OCI-LY3 (cell line): ENCODE data around the gene KCNQ1.

Experiments
- H2AFZ ChIP-seq: fragments of 200-600, 300-600 bp; shearing (Covaris generic); 2 replicates; pipeline ENCODE4 v1.6.0; 2014; ENCODE audit warnings: antibody characterized with exemption, low read depth, low read length
- H3K27ac ChIP-seq: fragments of 200-600, 300-600 bp; sonication (generic); 2 replicates; pipeline ENCODE4 v1.5.1; 2014; ENCODE audit warnings: mild to moderate bottlenecking, low read length, moderate library complexity, mixed read lengths
- H3K27me3 ChIP-seq: fragments of 200-600, 300-600 bp; sonication (generic); 2 replicates; pipeline ENCODE4 v1.6.1; 2014; ENCODE audit warnings: low read depth, low read length, mixed read lengths
- H3K36me3 ChIP-seq: fragments of 200-600, 300-600 bp; sonication (generic); replicated peaks from 2 replicates; pipeline ENCODE3; 2014; ENCODE audit warnings: low read depth, low read length, mixed read lengths
- H3K4me1 ChIP-seq: fragments of 300-600, 200-600 bp; sonication (generic); 2 replicates; pipeline ENCODE4 v1.6.1; 2014; ENCODE audit warnings: low read length, mixed read lengths
- H3K4me2 ChIP-seq: fragments of 200-600, 300-600 bp; sonication (generic); 2 replicates; pipeline ENCODE4 v1.6.1; 2014; ENCODE audit warnings: low read length, mixed read lengths
- H3K4me3 ChIP-seq: fragments of 300-600, 200-600 bp; sonication (generic); 2 replicates; pipeline ENCODE4 v1.5.1; 2014; ENCODE audit warnings: antibody characterized with exemption, mild to moderate bottlenecking, low read length, moderate library complexity
- H3K79me2 ChIP-seq: fragments of 300-600, 200-600 bp; shearing (Covaris generic); 2 replicates; pipeline ENCODE4 v1.6.1; 2014; ENCODE audit warnings: mild to moderate bottlenecking, low read length, mixed read lengths
- H3K9ac ChIP-seq: fragments of 300-600, 200-600 bp; shearing (Covaris generic); 2 replicates; pipeline ENCODE4 v1.6.0; 2014; ENCODE audit warnings: mild to moderate bottlenecking, low read length, moderate library complexity
- H3K9me3 ChIP-seq: fragments of 200-600, 300-600 bp; shearing (Covaris generic); 2 replicates; pipeline ENCODE4 v1.6.1; 2014; ENCODE audit warnings: low read length, mixed read lengths; ENCODE audit not compliant: insufficient read depth
- H4K20me1 ChIP-seq: fragments of 200-600, 300-600 bp; sonication (generic); 2 replicates; pipeline ENCODE4 v1.6.1; 2016; ENCODE audit warnings: low read length, mixed read lengths; ENCODE audit not compliant: insufficient read depth
- EZH2phosphoT487 ChIP-seq: fragments of 200-600 bp; shearing (Covaris generic); IDR thresholded peaks from 2 replicates; pipeline ENCODE4 v1.6.1; 2018; ENCODE audit warnings: antibody characterized with exemption, mixed run types, low read depth
- TF ChIP-seq, protein P1 (sequence below): fragments of 200-600, 300-600 bp; sonication (generic); IDR thresholded peaks from 2 replicates; pipeline ENCODE4 v1.5.1; 2014; ENCODE audit warnings: antibody characterized with exemption, low read length, low read depth

The KCNQ1 gene

DNA sequence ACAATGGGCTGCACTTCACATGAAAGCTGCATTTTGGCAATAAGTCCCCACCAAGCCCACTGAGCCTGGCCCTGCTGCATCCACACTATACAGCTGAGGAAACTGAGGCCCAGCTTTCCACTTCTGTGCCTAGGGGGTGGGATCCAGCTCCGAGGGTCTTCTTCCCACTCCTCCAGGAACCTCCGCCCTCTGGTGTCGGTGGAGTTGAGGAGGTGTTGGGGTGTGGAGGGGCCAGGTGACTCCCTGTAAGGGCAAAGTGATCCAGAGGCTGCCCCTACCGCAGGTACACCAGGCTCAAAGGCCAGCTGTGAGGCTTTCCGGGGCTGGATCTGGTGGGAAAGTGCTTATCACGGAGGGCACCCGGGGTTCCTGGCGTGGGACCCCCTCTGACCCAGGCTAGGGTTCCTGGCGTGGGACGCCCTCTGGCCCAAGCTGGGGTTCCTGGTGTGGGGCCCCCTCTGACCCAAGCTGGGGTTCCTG lies 125.0 kb downstream of the KCNQ1 start:
- H3K4me1 ChIP-seq = no peaks in the 10 kb centered on the region
- H4K20me1 ChIP-seq = no peaks in the 10 kb centered on the region
- TF ChIP-seq, protein P1, sequence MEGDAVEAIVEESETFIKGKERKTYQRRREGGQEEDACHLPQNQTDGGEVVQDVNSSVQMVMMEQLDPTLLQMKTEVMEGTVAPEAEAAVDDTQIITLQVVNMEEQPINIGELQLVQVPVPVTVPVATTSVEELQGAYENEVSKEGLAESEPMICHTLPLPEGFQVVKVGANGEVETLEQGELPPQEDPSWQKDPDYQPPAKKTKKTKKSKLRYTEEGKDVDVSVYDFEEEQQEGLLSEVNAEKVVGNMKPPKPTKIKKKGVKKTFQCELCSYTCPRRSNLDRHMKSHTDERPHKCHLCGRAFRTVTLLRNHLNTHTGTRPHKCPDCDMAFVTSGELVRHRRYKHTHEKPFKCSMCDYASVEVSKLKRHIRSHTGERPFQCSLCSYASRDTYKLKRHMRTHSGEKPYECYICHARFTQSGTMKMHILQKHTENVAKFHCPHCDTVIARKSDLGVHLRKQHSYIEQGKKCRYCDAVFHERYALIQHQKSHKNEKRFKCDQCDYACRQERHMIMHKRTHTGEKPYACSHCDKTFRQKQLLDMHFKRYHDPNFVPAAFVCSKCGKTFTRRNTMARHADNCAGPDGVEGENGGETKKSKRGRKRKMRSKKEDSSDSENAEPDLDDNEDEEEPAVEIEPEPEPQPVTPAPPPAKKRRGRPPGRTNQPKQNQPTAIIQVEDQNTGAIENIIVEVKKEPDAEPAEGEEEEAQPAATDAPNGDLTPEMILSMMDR = no peak
- no peak for TF ChIP-seq EZH2phosphoT487
- no peaks in the 10 kb centered on the region for H3K36me3 ChIP-seq
- no peaks in the 10 kb centered on the region for H3K9me3 ChIP-seq
- H3K27ac ChIP-seq = no peak overlapping the region
- H3K9ac ChIP-seq = no peak overlapping the region
- H3K4me3 ChIP-seq = no peak overlapping the region
- H3K4me2 ChIP-seq = no peak overlapping the region
- no peaks in the 10 kb centered on the region for H3K27me3 ChIP-seq
- H3K79me2 ChIP-seq = no peaks in the 10 kb centered on the region
- H2AFZ ChIP-seq = no peak overlapping the region

DNA sequence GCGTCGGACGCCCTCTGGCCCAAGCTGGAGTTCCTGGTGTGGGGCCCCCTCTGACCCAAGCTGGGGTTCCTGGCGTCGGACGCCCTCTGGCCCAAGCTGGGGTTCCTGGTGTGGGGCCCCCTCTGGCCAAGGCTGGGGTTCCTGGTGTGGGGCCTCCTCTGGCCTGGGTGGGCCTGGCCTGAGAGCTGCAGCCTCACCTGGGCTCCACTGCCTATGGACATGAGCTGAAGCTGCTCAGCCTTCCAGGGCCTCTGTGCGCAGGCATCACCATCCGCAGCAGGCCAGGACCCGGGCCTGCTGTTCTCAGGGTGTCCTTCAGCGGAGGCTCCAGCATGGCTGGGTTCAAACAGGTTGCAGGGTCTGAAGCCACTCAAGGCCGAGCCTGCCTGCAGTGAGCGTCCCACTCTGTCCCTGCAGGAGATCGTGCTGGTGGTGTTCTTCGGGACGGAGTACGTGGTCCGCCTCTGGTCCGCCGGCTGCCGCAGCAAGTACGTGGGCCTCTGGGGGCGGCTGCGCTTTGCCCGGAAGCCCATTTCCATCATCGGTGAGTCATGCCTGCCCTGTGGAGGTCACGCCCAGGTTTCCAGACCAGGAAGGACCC lies 125.5 kb downstream of the KCNQ1 start:
- no peak overlapping the region for H3K4me2 ChIP-seq
- H3K9ac ChIP-seq = no peak overlapping the region
- no peaks in the 10 kb centered on the region for H3K36me3 ChIP-seq
- no peaks in the 10 kb centered on the region for H3K4me1 ChIP-seq
- no peaks in the 10 kb centered on the region for H3K27me3 ChIP-seq
- H3K4me3 ChIP-seq = no peak overlapping the region
- no peaks in the 10 kb centered on the region for H4K20me1 ChIP-seq
- no peak overlapping the region for H3K27ac ChIP-seq
- no peak overlapping the region for H2AFZ ChIP-seq
- H3K9me3 ChIP-seq = no peaks in the 10 kb centered on the region
- H3K79me2 ChIP-seq = no peaks in the 10 kb centered on the region
- TF ChIP-seq, protein P1 = no peak
- TF ChIP-seq EZH2phosphoT487 = no peak

DNA sequence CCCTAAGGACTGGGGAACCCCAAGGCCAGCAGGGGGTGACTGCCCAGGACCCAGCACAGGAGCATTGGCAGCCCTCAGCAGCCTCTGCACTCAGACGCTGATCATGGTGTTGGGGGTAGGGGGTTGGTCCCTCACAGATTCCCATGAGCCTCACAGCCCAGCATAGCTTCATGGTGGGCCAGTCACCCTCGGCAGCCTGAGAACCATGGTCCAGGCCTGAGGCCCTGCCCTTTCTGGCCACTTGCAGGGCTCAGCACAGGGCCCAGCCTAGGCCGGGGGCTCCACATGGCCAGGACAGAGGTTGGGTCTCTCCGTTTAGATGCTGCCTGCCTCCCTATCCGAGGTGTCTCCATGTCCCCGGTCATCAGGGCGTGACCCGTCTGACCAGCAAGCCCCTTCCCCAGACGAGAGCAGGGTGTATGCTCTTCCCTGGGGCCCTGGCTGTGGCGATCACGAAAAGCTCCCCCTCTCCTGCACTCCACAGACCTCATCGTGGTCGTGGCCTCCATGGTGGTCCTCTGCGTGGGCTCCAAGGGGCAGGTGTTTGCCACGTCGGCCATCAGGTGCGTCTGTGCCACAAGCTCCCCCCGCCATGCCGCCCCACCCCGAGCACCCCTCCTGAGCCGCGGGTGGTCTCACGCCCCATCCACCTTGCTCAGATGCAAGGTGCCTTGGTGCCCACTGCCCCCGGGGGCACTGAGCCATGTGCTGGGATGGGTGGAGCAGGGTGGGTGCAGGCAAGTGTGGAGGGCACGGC lies 126.2 kb downstream of the KCNQ1 start:
- Histone ChIP-seq H3K27me3 (no peaks in the 10 kb centered on the region), H3K4me3 (no peak overlapping the region), H4K20me1 (no peaks in the 10 kb centered on the region), H3K36me3 (no peaks in the 10 kb centered on the region), H3K4me1 (no peaks in the 10 kb centered on the region), H3K4me2 (no peak overlapping the region), H3K79me2 (no peaks in the 10 kb centered on the region), H3K9me3 (no peaks in the 10 kb centered on the region), H2AFZ (no peak overlapping the region), H3K27ac (no peak overlapping the region), H3K9ac (no peak overlapping the region)
- TF ChIP-seq, protein P1 = no peak
- TF ChIP-seq EZH2phosphoT487 = no peak

DNA sequence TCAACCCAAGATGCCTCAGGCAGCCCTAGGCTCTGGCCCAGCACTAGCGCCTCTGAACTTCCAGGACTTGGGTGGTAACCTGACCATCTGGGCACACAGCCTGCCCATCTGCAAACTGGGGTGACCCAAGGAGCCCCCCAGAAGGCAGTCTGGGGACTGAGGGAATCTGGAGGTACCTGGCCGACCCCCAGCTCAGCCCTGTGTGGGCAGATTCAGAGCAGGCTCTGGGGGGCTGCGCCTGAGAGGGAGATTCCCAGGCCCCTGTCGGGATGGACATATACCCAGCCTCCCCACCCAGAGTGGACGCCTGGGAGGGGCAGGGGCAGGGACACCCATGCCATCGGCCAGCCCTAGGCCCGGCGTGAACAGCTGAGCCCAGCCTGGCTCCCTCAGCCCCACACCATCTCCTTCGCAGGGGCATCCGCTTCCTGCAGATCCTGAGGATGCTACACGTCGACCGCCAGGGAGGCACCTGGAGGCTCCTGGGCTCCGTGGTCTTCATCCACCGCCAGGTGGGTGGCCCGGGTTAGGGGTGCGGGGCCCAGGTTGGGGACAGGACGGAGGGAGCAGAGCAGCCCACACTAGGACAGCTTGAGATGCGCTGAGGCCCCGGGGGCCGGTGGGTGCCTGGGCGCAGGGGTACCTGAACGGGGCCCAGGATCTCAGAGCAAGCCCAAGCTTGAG lies 126.9 kb downstream of the KCNQ1 start:
- no peak overlapping the region for H3K27ac ChIP-seq
- no peaks in the 10 kb centered on the region for H3K36me3 ChIP-seq
- H3K4me2 ChIP-seq = no peak overlapping the region
- H3K4me3 ChIP-seq = no peak overlapping the region
- H4K20me1 ChIP-seq = no peaks in the 10 kb centered on the region
- no peaks in the 10 kb centered on the region for H3K9me3 ChIP-seq
- no peaks in the 10 kb centered on the region for H3K4me1 ChIP-seq
- H3K79me2 ChIP-seq = no peaks in the 10 kb centered on the region
- no peak overlapping the region for H2AFZ ChIP-seq
- TF ChIP-seq EZH2phosphoT487 = no peak
- TF ChIP-seq, protein P1 = no peak
- H3K9ac ChIP-seq = no peak overlapping the region
- no peaks in the 10 kb centered on the region for H3K27me3 ChIP-seq
